Right lobe of liver (tissue), 4 donors: ENCODE data around the gene ATMIN.

Source experiments
- POLR2A ChIP-seq: fragments of 450-650 bp; IDR thresholded peaks from one replicate; pipeline ENCODE4 v1.6.1; 2017; ENCODE audit warnings: antibody characterized with exemption, mild to moderate bottlenecking
- TF ChIP-seq, protein P1 (sequence below), 4 donors: fragments of 200-600 bp in 3 of 4; fragments of 450-650 bp in 1 of 4; IDR thresholded peaks; one replicate each; pipeline versions ENCODE4 v1.5.1 to v1.8.0; 2016 to 2022; ENCODE audit warnings: antibody characterized with exemption in 4 of 4, mild to moderate bottlenecking in 2 of 4
- donor health status: DM: no; HTN: no; CAD: no.
- donor health status: DM: no; HTN: no; CAD: no.
- donor health status: DM: no; HTN: yes; CAD: no.

DNA sequence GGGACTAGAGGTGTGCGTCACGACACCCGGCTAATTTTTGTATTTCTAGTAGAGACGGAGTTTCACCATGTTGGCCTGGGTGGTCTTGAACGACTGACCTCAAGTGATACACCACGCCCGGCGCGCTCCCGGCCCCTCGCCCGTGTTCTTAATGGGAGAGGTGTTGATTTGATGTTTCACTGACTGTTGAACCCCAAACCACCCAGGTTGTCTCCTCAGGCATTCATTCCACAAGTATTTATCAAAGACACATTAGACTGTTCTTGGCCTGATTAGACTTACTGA lies 27.2 kb upstream of the ATMIN start:
- TF ChIP-seq, protein P1, sequence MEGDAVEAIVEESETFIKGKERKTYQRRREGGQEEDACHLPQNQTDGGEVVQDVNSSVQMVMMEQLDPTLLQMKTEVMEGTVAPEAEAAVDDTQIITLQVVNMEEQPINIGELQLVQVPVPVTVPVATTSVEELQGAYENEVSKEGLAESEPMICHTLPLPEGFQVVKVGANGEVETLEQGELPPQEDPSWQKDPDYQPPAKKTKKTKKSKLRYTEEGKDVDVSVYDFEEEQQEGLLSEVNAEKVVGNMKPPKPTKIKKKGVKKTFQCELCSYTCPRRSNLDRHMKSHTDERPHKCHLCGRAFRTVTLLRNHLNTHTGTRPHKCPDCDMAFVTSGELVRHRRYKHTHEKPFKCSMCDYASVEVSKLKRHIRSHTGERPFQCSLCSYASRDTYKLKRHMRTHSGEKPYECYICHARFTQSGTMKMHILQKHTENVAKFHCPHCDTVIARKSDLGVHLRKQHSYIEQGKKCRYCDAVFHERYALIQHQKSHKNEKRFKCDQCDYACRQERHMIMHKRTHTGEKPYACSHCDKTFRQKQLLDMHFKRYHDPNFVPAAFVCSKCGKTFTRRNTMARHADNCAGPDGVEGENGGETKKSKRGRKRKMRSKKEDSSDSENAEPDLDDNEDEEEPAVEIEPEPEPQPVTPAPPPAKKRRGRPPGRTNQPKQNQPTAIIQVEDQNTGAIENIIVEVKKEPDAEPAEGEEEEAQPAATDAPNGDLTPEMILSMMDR (IDR thresholded peaks at IDR 0.05), result no peak
- no peak for TF ChIP-seq POLR2A
